Natural killer cell treated with Interleukin-12 subunit alpha and Interleukin-12 subunit beta and Interleukin-15 and Interleukin-18, amount 100 ng/mL, for 72 hours (primary cell): Measurements from ENCODE around the gene RBSN. TPM values are rescaled to one million over a fixed set of nuclear protein-coding genes. Genes with fewer than 3 reads are reported as not detected.
"Not testable (repeated sequence)": the region's sequence is repeated elsewhere in the genome, so short reads cannot be mapped to it uniquely, and the experiment has no call there.

Source experiments
- ATAC-seq, 2 donors: fragments of 150-1000 bp; cut with Tn5 transposase in 1 of 2; sonication (Bioruptor Pico), chemical (Tn5 transposase) in 1 of 2; 2 replicates each; pipeline ENCODE4 v1.10.0; 2021
- DNase-seq: peaks from one replicate; pipeline ENCODE4 v3.0.0; 2022; ENCODE audit warnings: low spot score
- H3K27ac Mint-ChIP-seq, 2 donors: 1 replicate in 1 of 2; 2 replicates in 1 of 2; pipeline ENCODE4 v1.8.0; 2022; ENCODE audit warnings: mixed read lengths in 2 of 2, mild to moderate bottlenecking in 1 of 2, moderate library complexity in 1 of 2
- H3K27me3 Mint-ChIP-seq, 2 donors: 1 replicate in 1 of 2; 2 replicates in 1 of 2; pipeline ENCODE4 v1.8.0; 2022; ENCODE audit warnings: mixed read lengths in 2 of 2
- H3K36me3 Mint-ChIP-seq: one replicate; pipeline ENCODE4 v1.8.0; 2022; ENCODE audit warnings: mixed read lengths
- H3K4me1 Mint-ChIP-seq, 2 donors: 1 replicate in 1 of 2; 2 replicates in 1 of 2; pipeline ENCODE4 v1.8.0; 2022; ENCODE audit warnings: low read depth in 2 of 2, mixed read lengths in 2 of 2, mild to moderate bottlenecking in 1 of 2
- H3K4me3 Mint-ChIP-seq: one replicate; pipeline ENCODE4 v1.8.0; 2022; ENCODE audit warnings: mixed read lengths
- H3K9me3 Mint-ChIP-seq: 2 replicates; pipeline ENCODE4 v1.8.0; 2022; ENCODE audit warnings: mixed read lengths
- total RNA-seq, 2 donors: library from RNA; stranded (reverse); gene quantifications; one replicate each; pipeline ENCODE4 v1.2.3, GENCODE V29; 2022

Gene RBSN
- 10 to 100 TPM; 17.9 to 19.1 TPM for total RNA-seq

DNA sequence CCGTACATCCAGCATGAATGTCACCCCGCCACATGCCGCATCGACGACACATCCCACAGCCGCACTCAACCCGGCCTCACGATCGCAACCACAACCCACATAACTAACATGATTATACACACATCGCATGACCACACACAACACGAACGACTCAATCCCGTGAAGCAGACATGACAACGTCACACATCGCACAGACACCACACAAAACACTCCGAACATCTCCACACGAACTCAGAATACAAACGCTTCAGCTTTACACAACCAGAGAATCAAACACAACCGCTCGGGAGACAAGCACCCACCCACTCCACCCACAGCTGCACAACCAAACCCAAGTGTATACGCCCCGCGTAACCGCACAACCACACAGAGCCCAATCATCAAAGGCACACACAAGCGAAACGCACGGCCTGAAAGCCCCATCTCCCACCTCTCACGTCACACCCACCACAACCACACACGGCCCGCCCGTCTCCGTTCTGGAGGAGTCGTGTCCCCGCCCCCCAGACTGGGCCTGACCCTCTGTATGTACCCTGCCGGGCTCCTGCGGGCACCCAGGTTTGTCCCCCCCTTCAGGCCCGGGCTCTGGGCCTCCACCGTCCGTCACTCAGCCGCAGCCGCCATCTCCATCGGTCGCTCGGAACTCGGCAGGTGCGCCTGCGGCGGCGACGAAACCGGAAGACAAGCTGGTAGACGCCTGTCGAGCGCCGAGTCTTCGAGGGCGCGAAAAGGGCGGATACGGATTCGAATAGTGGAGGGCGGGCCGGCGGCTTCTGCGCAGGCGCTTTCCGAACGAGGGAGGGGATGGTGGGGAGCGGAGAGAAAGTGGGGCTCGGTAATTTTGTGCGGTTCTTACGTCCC, at the start of gene RBSN:
Gene RBSN (minus strand): TSS at position 646 of the 861 bp plus-strand sequence. CDS start 3,028 bp downstream, outside the sequence.
- peaks cover 10% of the 10 kb centered on the region for H3K36me3 Mint-ChIP-seq

GRCh38 chr3:15148614-15149013, 49.7 kb upstream of the RBSN start:
- ATAC-seq (peak in 1 of 2 donors; percentile 13), DNase-seq (no peak)
- Mint-ChIP-seq H3K27ac (no peak overlapping the region), H3K27me3 (peaks cover 31 to 47% of the 10 kb centered on the region in 2 donors), H3K9me3 (no peaks in the 10 kb centered on the region), H3K36me3 (no peaks in the 10 kb centered on the region), H3K4me3 (no peak overlapping the region), H3K4me1 (peaks cover 0 to 5% of the 10 kb centered on the region in 2 donors)

More for the DNA sequence above, at the start of gene RBSN:
- ATAC-seq (peak; percentile 90 to 94), DNase-seq (peak; percentile 97)
- Mint-ChIP-seq H3K9me3 (no peaks in the 10 kb centered on the region), H3K27ac (peak within 1 kb of the TSS; percentile 87 to 88), H3K27me3 (peaks cover 0 to 2% of the 10 kb centered on the region in 2 donors), H3K4me3 (peak within 1 kb of the TSS; percentile 93), H3K4me1 (peaks cover 18 to 19% of the 10 kb centered on the region in 2 donors)

- H3K4me1 Mint-ChIP-seq: not testable (repeated sequence)
These were observed 37.9 kb upstream of the RBSN start for GRCh38 chr3:15136885-15137284.

GRCh38 chr3:15134968-15135367, 36.0 kb upstream of the RBSN start:
- ATAC-seq, H3K4me3 Mint-ChIP-seq, H3K9me3 Mint-ChIP-seq, H3K27ac Mint-ChIP-seq, DNase-seq, H3K4me1 Mint-ChIP-seq, H3K36me3 Mint-ChIP-seq: not testable (repeated sequence)
- peaks cover 27 to 31% of the 10 kb centered on the region in 2 donors for H3K27me3 Mint-ChIP-seq

More at GRCh38 chr3:15136885-15137284, 37.9 kb upstream of the RBSN start:
- peaks cover 27 to 33% of the 10 kb centered on the region in 2 donors for H3K27me3 Mint-ChIP-seq
- H3K36me3 Mint-ChIP-seq, DNase-seq, ATAC-seq, H3K27ac Mint-ChIP-seq, H3K9me3 Mint-ChIP-seq, H3K4me3 Mint-ChIP-seq: not testable (repeated sequence)

GRCh38 chr3:15128403-15128802, 29.5 kb upstream of the RBSN start:
- not testable (repeated sequence) for H3K4me3 Mint-ChIP-seq, ATAC-seq, H3K36me3 Mint-ChIP-seq, H3K4me1 Mint-ChIP-seq, DNase-seq, H3K9me3 Mint-ChIP-seq, H3K27ac Mint-ChIP-seq
- peaks cover 8 to 18% of the 10 kb centered on the region in 2 donors for H3K27me3 Mint-ChIP-seq

DNA sequence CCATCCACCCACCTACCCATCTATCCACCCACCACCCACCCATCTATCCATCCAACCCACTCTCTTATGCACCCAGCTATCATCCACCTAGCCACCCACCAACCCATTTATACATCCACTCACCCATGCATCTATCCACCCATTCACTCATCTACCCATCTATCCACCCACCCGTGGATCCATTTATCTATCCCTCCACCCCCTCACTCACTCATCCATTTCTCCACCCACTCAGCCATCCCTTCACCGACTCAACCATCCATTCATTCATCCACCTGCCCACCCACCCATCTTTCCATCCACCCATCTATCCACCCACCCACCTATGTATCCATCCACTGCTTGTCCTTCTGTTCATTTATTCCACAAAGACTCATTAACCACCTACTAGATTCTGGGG, 28.0 kb upstream of the RBSN start:
- not testable (repeated sequence) for H3K36me3 Mint-ChIP-seq, ATAC-seq

DNA sequence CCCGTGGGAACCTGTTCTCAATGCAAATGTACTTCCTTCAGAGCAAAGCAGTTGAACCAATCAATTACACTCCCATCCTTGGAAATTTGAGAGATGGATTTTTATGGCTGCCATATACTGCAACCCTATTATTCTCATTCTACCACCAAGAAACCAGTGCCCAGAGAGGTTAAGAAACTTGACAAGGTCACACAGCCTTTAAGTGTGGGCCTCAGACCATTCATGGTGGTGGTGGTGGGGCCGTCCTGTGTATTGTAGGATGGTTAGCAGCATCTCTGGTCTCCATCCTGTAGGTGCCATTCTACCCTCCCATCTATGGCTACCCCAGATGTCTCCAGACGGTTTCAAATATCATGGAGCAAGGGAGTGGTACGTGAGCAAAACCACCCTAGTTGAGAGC, 23.4 kb upstream of the RBSN start:
- no peak overlapping the region for H3K4me3 Mint-ChIP-seq
- H3K4me1 Mint-ChIP-seq: peaks cover 3 to 5% of the 10 kb centered on the region in 2 donors
- H3K36me3 Mint-ChIP-seq: no peaks in the 10 kb centered on the region
- H3K27me3 Mint-ChIP-seq: peaks cover 0 to 4% of the 10 kb centered on the region in 2 donors
- no peaks in the 10 kb centered on the region for H3K9me3 Mint-ChIP-seq
- ATAC-seq (no peak), DNase-seq (no peak)
- no peak overlapping the region for H3K27ac Mint-ChIP-seq

More for the DNA sequence above, 28.0 kb upstream of the RBSN start:
- H3K27ac Mint-ChIP-seq, H3K9me3 Mint-ChIP-seq, DNase-seq, H3K4me1 Mint-ChIP-seq, H3K4me3 Mint-ChIP-seq: not testable (repeated sequence)
- H3K27me3 Mint-ChIP-seq: peaks cover 7 to 12% of the 10 kb centered on the region in 2 donors

DNA sequence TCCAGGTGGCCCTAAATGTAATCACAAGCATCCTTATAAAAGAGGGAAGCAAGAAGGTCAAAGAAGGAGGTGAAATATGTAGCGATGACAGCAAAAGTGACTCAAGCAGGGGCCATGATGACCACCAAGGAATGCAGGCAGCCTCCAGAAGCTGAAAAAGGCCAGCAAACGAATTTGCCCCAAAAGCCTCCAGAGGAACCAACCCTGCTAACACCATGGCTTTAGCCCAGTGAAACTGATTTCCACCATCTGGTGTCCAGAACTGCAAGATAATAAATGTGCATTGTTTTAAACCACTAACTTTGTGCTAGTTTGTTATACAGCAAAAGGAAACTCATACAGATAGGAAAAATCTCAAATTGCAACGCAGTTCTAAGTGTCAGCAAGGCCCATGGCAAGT, 23.0 kb upstream of the RBSN start:
- no peak for DNase-seq
- Mint-ChIP-seq H3K27ac (no peak overlapping the region), H3K4me3 (no peak overlapping the region), H3K27me3 (peaks cover 0 to 3% of the 10 kb centered on the region in 2 donors), H3K36me3 (no peaks in the 10 kb centered on the region), H3K4me1 (peaks cover 3 to 5% of the 10 kb centered on the region in 2 donors), H3K9me3 (no peaks in the 10 kb centered on the region)
- ATAC-seq: no peak

- Mint-ChIP-seq H3K27me3 (no peaks in the 10 kb centered on the region), H3K4me1 (peaks cover 3 to 5% of the 10 kb centered on the region in 2 donors), H3K9me3 (no peaks in the 10 kb centered on the region)
These were observed 22.0 kb upstream of the RBSN start for GRCh38 chr3:15120986-15121385.

GRCh38 chr3:15117011-15117410, 18.1 kb upstream of the RBSN start:
- no peaks in the 10 kb centered on the region for H3K36me3 Mint-ChIP-seq
- H3K27me3 Mint-ChIP-seq: peaks cover 0 to 5% of the 10 kb centered on the region in 2 donors
- DNase-seq (no peak), ATAC-seq (no peak)
- H3K9me3 Mint-ChIP-seq: no peaks in the 10 kb centered on the region
- H3K27ac Mint-ChIP-seq: no peak overlapping the region
- no peaks in the 10 kb centered on the region for H3K4me1 Mint-ChIP-seq
- no peak overlapping the region for H3K4me3 Mint-ChIP-seq

More at GRCh38 chr3:15120986-15121385, 22.0 kb upstream of the RBSN start:
- DNase-seq (no peak), ATAC-seq (no peak)
- Mint-ChIP-seq H3K36me3 (no peaks in the 10 kb centered on the region), H3K27ac (no peak overlapping the region), H3K4me3 (no peak overlapping the region)

DNA sequence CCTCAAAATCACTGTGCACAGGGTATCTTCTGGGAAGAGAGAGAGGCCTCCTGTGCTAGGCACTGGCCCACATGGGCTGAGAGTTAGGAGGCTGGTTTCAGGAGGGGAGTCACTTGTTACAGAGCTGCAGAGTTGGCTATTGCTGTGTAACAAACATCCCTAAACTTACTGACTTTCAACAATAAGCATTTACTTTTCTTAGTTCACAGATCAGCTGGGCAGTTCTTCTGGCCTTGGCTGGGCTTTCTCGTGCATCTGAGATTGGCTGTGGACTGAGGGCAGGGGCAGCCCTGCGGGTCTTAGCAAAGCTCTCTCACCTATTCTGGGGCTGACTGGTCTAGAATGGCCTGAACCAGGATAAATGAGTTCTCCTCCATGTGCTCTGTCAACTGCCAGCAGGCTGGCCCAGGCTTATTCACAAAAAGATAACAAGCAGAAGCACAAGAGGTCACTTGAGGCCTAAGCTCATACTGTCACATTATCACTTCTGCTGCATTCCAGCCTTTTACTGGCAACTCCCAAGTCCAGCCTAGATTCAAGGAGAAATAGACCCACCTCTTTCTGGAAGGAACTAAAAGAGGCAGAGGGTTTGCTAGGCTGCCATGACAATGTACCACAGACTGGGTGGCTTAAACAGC, 17.2 kb upstream of the RBSN start:
- no peaks in the 10 kb centered on the region for H3K36me3 Mint-ChIP-seq
- H3K4me1 Mint-ChIP-seq: no peaks in the 10 kb centered on the region
- H3K27me3 Mint-ChIP-seq: peaks cover 0 to 5% of the 10 kb centered on the region in 2 donors
- no peak for DNase-seq
- no peak overlapping the region for H3K27ac Mint-ChIP-seq
- H3K4me3 Mint-ChIP-seq: no peak overlapping the region
- ATAC-seq: no peak
- no peaks in the 10 kb centered on the region for H3K9me3 Mint-ChIP-seq

DNA sequence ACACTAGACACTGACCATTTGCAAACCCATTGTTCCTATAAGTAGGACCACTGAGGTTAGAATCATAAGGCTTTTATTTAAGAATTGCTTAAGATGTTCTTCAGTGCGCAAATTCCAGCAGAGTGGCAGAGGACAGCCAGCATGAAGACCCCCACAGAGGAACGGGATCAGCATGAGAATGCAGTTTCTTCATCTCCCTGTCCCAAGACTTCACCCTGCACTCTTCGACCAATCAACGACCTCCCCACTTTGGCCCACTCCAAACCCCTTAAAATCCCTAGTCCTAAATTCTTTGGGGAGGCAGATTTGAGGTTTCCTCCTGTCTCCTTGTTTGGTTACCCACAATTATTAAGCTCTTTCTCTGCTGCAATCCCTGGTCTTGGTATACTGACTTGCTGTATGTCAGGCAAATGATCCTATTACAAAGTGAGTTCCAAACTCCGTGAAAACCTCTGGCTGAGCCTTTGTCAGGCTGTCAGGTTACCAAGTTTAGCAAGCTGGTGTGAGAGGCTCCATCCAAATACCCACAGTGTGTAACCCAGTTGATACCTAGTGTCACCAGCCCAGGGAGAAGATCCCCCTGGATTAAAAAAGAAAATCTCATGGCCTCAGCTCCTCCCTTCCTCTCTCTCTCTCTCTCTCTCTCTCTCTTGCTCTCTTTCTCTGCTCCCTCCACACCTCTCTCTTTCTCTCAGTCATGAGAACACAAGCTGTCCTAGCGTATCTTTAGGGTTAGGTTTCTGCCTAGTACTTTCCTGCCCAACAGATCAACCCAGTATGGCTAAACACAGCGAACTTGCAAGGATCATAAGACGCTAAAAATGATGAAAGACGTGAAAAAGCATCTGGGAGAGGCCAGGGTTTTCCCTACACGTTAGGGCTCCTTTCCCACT, 15.8 kb upstream of the RBSN start:
- DNase-seq (no peak), ATAC-seq (no peak)
- Mint-ChIP-seq H3K36me3 (no peaks in the 10 kb centered on the region), H3K27ac (no peak overlapping the region), H3K4me1 (no peaks in the 10 kb centered on the region), H3K27me3 (peaks cover 4 to 7% of the 10 kb centered on the region in 2 donors), H3K9me3 (no peaks in the 10 kb centered on the region), H3K4me3 (no peak overlapping the region)

- ATAC-seq: no peak
- Mint-ChIP-seq H3K4me1 (no peaks in the 10 kb centered on the region), H3K27me3 (peaks cover 10 to 13% of the 10 kb centered on the region in 2 donors), H3K9me3 (no peaks in the 10 kb centered on the region), H3K4me3 (no peak overlapping the region), H3K36me3 (no peaks in the 10 kb centered on the region), H3K27ac (no peak overlapping the region)
- DNase-seq: no peak
These were observed 14.9 kb upstream of the RBSN start for GRCh38 chr3:15113884-15114283.
